ENCODE data around the gene ARRB2.
A peak's percentile ranks its signal among the peaks of the same experiment; 100 is the strongest.
"Not testable (repeated sequence)": the region's sequence is repeated elsewhere in the genome, so short reads cannot be mapped to it uniquely, and the experiment has no call there.

The ARRB2 gene

GRCh38 chr17:4711661-4712181 lies 1.3 kb downstream of the ARRB2 start:
- DNase-seq = no peak
- Mint-ChIP-seq H3K27me3 (no peaks in the 10 kb centered on the region), H3K4me1 (ENCODE audit: low read depth) (peaks cover 60% of the 10 kb centered on the region), H3K4me3 (peak overlapping the region; percentile 96), H3K36me3 (ENCODE audit: low read depth) (peaks cover 41% of the 10 kb centered on the region), H3K9me3 (no peaks in the 10 kb centered on the region), H3K27ac (peak overlapping the region; percentile 95)

- Mint-ChIP-seq H3K27ac (peak overlapping the region; percentile 95), H3K27me3 (no peaks in the 10 kb centered on the region), H3K4me1 (ENCODE audit: low read depth) (peaks cover 59% of the 10 kb centered on the region), H3K36me3 (ENCODE audit: low read depth) (peaks cover 49% of the 10 kb centered on the region), H3K4me3 (peak overlapping the region; percentile 96), H3K9me3 (no peaks in the 10 kb centered on the region)
- DNase-seq = no peak
Observed at GRCh38 chr17:4712526-4712925, 2.1 kb downstream of the ARRB2 start.

GRCh38 chr17:4714340-4715062 lies 4.1 kb downstream of the ARRB2 start:
- H3K27ac Mint-ChIP-seq = peak overlapping the region; percentile 96
- H3K9me3 Mint-ChIP-seq, H3K27me3 Mint-ChIP-seq, DNase-seq: not testable (repeated sequence)
- peaks cover 69% of the 10 kb centered on the region for H3K36me3 Mint-ChIP-seq (ENCODE audit: low read depth)
- peak overlapping the region; percentile 74 for H3K4me3 Mint-ChIP-seq
- H3K4me1 Mint-ChIP-seq (ENCODE audit: low read depth) = peaks cover 49% of the 10 kb centered on the region

GRCh38 chr17:4715063-4715744 lies 4.8 kb downstream of the ARRB2 start:
- Mint-ChIP-seq H3K27me3 (no peaks in the 10 kb centered on the region), H3K36me3 (ENCODE audit: low read depth) (peaks cover 76% of the 10 kb centered on the region)

GRCh38 chr17:4716081-4716480 lies 5.6 kb downstream of the ARRB2 start:
- H3K27me3 Mint-ChIP-seq = no peaks in the 10 kb centered on the region
- H3K36me3 Mint-ChIP-seq (ENCODE audit: low read depth) = peaks cover 79% of the 10 kb centered on the region
- DNase-seq = no peak
- peak overlapping the region; percentile 96 for H3K27ac Mint-ChIP-seq
- H3K4me1 Mint-ChIP-seq (ENCODE audit: low read depth) = peaks cover 44% of the 10 kb centered on the region
- H3K4me3 Mint-ChIP-seq = no peak overlapping the region
- H3K9me3 Mint-ChIP-seq = no peaks in the 10 kb centered on the region

More at GRCh38 chr17:4715063-4715744, 4.8 kb downstream of the ARRB2 start:
- H3K27ac Mint-ChIP-seq = peak overlapping the region; percentile 96
- H3K4me3 Mint-ChIP-seq = peak overlapping the region; percentile 74
- peak; percentile 58 for DNase-seq
- peaks cover 43% of the 10 kb centered on the region for H3K4me1 Mint-ChIP-seq (ENCODE audit: low read depth)
- H3K9me3 Mint-ChIP-seq = no peaks in the 10 kb centered on the region

GRCh38 chr17:4717791-4718190 lies 7.4 kb downstream of the ARRB2 start:
- H3K9me3 Mint-ChIP-seq = no peaks in the 10 kb centered on the region
- peaks cover 74% of the 10 kb centered on the region for H3K36me3 Mint-ChIP-seq (ENCODE audit: low read depth)
- DNase-seq = no peak
- no peaks in the 10 kb centered on the region for H3K27me3 Mint-ChIP-seq
- H3K27ac Mint-ChIP-seq = peak overlapping the region; percentile 37
- no peak overlapping the region for H3K4me3 Mint-ChIP-seq
- peaks cover 33% of the 10 kb centered on the region for H3K4me1 Mint-ChIP-seq (ENCODE audit: low read depth)

GRCh38 chr17:4718276-4718675 lies 7.8 kb downstream of the ARRB2 start:
- no peak overlapping the region for H3K4me3 Mint-ChIP-seq
- peaks cover 30% of the 10 kb centered on the region for H3K4me1 Mint-ChIP-seq (ENCODE audit: low read depth)
- H3K9me3 Mint-ChIP-seq = no peaks in the 10 kb centered on the region
- no peaks in the 10 kb centered on the region for H3K27me3 Mint-ChIP-seq
- H3K36me3 Mint-ChIP-seq (ENCODE audit: low read depth) = peaks cover 74% of the 10 kb centered on the region
- peak overlapping the region; percentile 37 for H3K27ac Mint-ChIP-seq
- DNase-seq = no peak

GRCh38 chr17:4719146-4719545 lies 8.7 kb downstream of the ARRB2 start:
- Mint-ChIP-seq H3K27ac (peak overlapping the region; percentile 42), H3K9me3 (no peaks in the 10 kb centered on the region), H3K36me3 (ENCODE audit: low read depth) (peaks cover 73% of the 10 kb centered on the region), H3K4me3 (no peak overlapping the region), H3K4me1 (ENCODE audit: low read depth) (peaks cover 21% of the 10 kb centered on the region), H3K27me3 (no peaks in the 10 kb centered on the region)
- no peak for DNase-seq

GRCh38 chr17:4719684-4720221 lies 9.3 kb downstream of the ARRB2 start:
- Mint-ChIP-seq H3K4me1 (ENCODE audit: low read depth) (peaks cover 18% of the 10 kb centered on the region), H3K9me3 (no peaks in the 10 kb centered on the region), H3K36me3 (ENCODE audit: low read depth) (peaks cover 71% of the 10 kb centered on the region), H3K4me3 (no peak overlapping the region), H3K27me3 (no peaks in the 10 kb centered on the region), H3K27ac (peak overlapping the region; percentile 42)
- no peak for DNase-seq

GRCh38 chr17:4720787-4721186 lies 10.4 kb downstream of the ARRB2 start:
- no peaks in the 10 kb centered on the region for H3K9me3 Mint-ChIP-seq
- no peaks in the 10 kb centered on the region for H3K27me3 Mint-ChIP-seq
- peaks cover 9% of the 10 kb centered on the region for H3K4me1 Mint-ChIP-seq (ENCODE audit: low read depth)
- no peak for DNase-seq
- H3K36me3 Mint-ChIP-seq (ENCODE audit: low read depth) = peaks cover 60% of the 10 kb centered on the region
- no peak overlapping the region for H3K4me3 Mint-ChIP-seq
- peak overlapping the region; percentile 52 for H3K27ac Mint-ChIP-seq

GRCh38 chr17:4721203-4722135 lies 11.0 kb downstream of the ARRB2 start:
- no peak overlapping the region for H3K4me3 Mint-ChIP-seq
- DNase-seq = no peak
- no peaks in the 10 kb centered on the region for H3K27me3 Mint-ChIP-seq
- peaks cover 56% of the 10 kb centered on the region for H3K36me3 Mint-ChIP-seq (ENCODE audit: low read depth)
- H3K27ac Mint-ChIP-seq = peak overlapping the region; percentile 52
- H3K9me3 Mint-ChIP-seq = no peaks in the 10 kb centered on the region
- peaks cover 7% of the 10 kb centered on the region for H3K4me1 Mint-ChIP-seq (ENCODE audit: low read depth)

GRCh38 chr17:4722678-4723240 lies 12.3 kb downstream of the ARRB2 start:
- Mint-ChIP-seq H3K27ac (no peak overlapping the region), H3K4me1 (ENCODE audit: low read depth) (peaks cover 11% of the 10 kb centered on the region), H3K36me3 (ENCODE audit: low read depth) (peaks cover 43% of the 10 kb centered on the region), H3K27me3 (no peaks in the 10 kb centered on the region), H3K4me3 (no peak overlapping the region), H3K9me3 (no peaks in the 10 kb centered on the region)
- DNase-seq = no peak

- Mint-ChIP-seq H3K4me1 (ENCODE audit: low read depth) (peaks cover 25% of the 10 kb centered on the region), H3K27ac (no peak overlapping the region), H3K36me3 (ENCODE audit: low read depth) (peaks cover 24% of the 10 kb centered on the region), H3K4me3 (no peak overlapping the region), H3K9me3 (no peaks in the 10 kb centered on the region), H3K27me3 (no peaks in the 10 kb centered on the region)
- DNase-seq = no peak
Observed at GRCh38 chr17:4724650-4725049, 14.2 kb downstream of the ARRB2 start.

All from activated T-cell treated with anti-CD3 and anti-CD28 coated beads, Interleukin-2, amount 50 U/mL, for 24 hours (primary cell).